Esophagus (tissue), 2 donors: Measurements from ENCODE around the gene KRR1. TPM values are rescaled to one million over a fixed set of nuclear protein-coding genes. Genes with fewer than 3 reads are reported as not detected.
"Not testable (repeated sequence)": the region's sequence is repeated elsewhere in the genome, so short reads cannot be mapped to it uniquely, and the experiment has no call there.

ENCODE experiments used
- H3K27ac ChIP-seq, 2 donors: one replicate each; pipeline ENCODE4 v1.5.1; 2013; ENCODE audit warnings: low read depth in 2 of 2, mild to moderate bottlenecking in 2 of 2, inconsistent platforms in 1 of 2, low read length in 1 of 2, moderate library complexity in 1 of 2
- H3K27me3 ChIP-seq, 2 donors: one replicate each; pipeline ENCODE4 v1.6.1; 2013; ENCODE audit warnings: low read length in 2 of 2, control low read depth in 1 of 2, mild to moderate bottlenecking in 1 of 2; ENCODE audit not compliant: insufficient read depth in 2 of 2, control insufficient read depth in 1 of 2
- H3K36me3 ChIP-seq, 2 donors: one replicate each; pipeline ENCODE4 v1.6.1; 2013; ENCODE audit warnings: low read length in 1 of 2; ENCODE audit not compliant: control insufficient read depth in 2 of 2, insufficient read depth in 2 of 2
- H3K4me1 ChIP-seq, 2 donors: one replicate each; pipeline ENCODE4 v1.6.1; 2013; ENCODE audit warnings: low read length in 1 of 2; ENCODE audit not compliant: control insufficient read depth in 2 of 2, insufficient read depth in 2 of 2
- H3K4me3 ChIP-seq, 2 donors: one replicate each; pipeline ENCODE4 v1.5.1; 2013; ENCODE audit warnings: low read length in 2 of 2, mild to moderate bottlenecking in 2 of 2, low read depth in 1 of 2, moderate library complexity in 1 of 2
- H3K9me3 ChIP-seq, 2 donors: one replicate each; pipeline ENCODE4 v1.6.1; 2013; ENCODE audit warnings: mild to moderate bottlenecking in 2 of 2, low read depth in 1 of 2, low read length in 1 of 2, moderate library complexity in 1 of 2; ENCODE audit not compliant: control insufficient read depth in 2 of 2, insufficient read depth in 1 of 2
- WGBS, 2 donors: extraction: QIAGEN DNeasy Blood & Tissue Kit; methylation state at CpG; one replicate each; pipeline ENCODE4 v1.1.7; 2013; 5-methylcytosine and 5-hydroxymethylcytosine counted together
- polyA plus RNA-seq, 2 donors: library from polyadenylated mRNA; stranded (reverse); fragments of 200-250 nt; gene quantifications; one replicate each; pipeline ENCODE4 v1.2.3, GENCODE V29; 2013
- donor health status: healthy with polysubstance abuse.
- donor health status: Bipolar disorder and iron deficiency.

KRR1 gene
- polyA plus RNA-seq, 2 donors: 22.3 to 22.6 TPM

- Histone ChIP-seq H3K9me3 (no peaks in the 10 kb centered on the region), H3K27me3 (no peaks in the 10 kb centered on the region), H3K27ac (no peak overlapping the region), H3K36me3 (no peaks in the 10 kb centered on the region), H3K4me1 (no peaks in the 10 kb centered on the region), H3K4me3 (no peak overlapping the region)
- WGBS, 2 donors: 55 to 57% methylated on average over 3 of the region's 3 CpGs
Measured at GRCh38 chr12:75443709-75444108, 67.7 kb downstream of the KRR1 start.

GRCh38 chr12:75442454-75442853 lies 69.0 kb downstream of the KRR1 start:
- H3K27me3 ChIP-seq, H3K4me1 ChIP-seq, H3K36me3 ChIP-seq, H3K4me3 ChIP-seq, H3K9me3 ChIP-seq, H3K27ac ChIP-seq: not testable (repeated sequence)
- WGBS, 2 donors: 27 to 57% methylated on average over 3 of the region's 3 CpGs

DNA sequence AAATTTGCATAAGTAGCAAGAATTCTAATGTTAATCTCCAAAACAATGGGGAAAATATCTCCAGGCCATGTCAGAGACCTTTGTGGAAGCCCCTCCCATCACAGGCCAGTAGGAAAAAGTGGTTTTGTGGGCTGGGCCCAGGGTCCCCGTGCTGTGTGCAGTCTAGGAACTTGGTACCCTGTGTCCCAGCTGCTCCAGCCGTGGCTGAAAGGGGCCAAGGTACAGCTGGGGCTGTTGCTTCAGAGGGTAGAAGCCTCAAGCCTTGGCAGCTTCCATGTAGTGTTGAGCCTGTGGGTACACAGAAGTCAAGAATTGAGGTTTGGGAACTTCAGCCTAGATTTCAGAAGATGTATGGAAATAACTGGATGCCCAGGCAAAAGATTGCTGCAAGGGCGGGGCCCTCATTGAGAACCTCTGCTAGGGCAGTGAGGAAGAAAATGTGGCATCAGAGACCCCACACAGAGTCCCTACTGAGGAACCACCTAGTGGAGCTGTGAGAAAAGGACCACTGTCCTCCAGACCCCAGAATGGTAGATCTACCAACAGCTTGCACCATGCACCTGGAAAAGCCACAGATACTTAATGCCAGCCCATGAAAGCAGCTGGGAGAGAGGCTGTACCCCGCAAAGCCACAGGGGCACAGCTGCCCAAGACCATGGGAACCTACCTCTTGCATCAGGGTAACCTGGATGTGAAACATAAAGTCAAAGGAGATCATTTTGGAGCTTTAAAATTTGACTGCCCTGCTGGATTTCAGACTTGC lies 69.5 kb downstream of the KRR1 start:
- not testable (repeated sequence) for H3K27ac ChIP-seq, H3K4me3 ChIP-seq, H3K27me3 ChIP-seq, H3K4me1 ChIP-seq, H3K36me3 ChIP-seq, H3K9me3 ChIP-seq
- WGBS, 2 donors: 74 to 75% methylated on average over 4 of the region's 4 CpGs

Other genes starting within 250 kb of the KRR1 start
- gene CAPS2, start 181.3 kb downstream of the KRR1 start, polyA plus RNA-seq: 1 to 10 TPM; 1.6 to 2.1 TPM
- gene GLIPR1L1, start 176.9 kb downstream of the KRR1 start, polyA plus RNA-seq: not detected
- gene GLIPR1L2, start 120.5 kb downstream of the KRR1 start, polyA plus RNA-seq: under 1 TPM; 0.14 to 0.22 TPM
- 1 to 10 TPM in 1 of 2 donors, under 1 TPM in 1; 0.94 to 2.4 TPM for gene GLIPR1, start 30.9 kb downstream of the KRR1 start, polyA plus RNA-seq